Ovary (tissue), 3 donors: ENCODE results near the gene ME3.

ENCODE experiments used
- POLR2A ChIP-seq: fragments of 450-650 bp; IDR thresholded peaks from one replicate; pipeline ENCODE4 v1.6.1; 2017; ENCODE audit warnings: antibody characterized with exemption, mild to moderate bottlenecking, moderate library complexity
- TF ChIP-seq, protein P1 (sequence below), 3 donors: fragments of 450-650 bp in 2 of 3; fragments of 200-600 bp in 1 of 3; IDR thresholded peaks; one replicate each; pipeline versions ENCODE4 v1.5.1 to v1.8.0; 2016 to 2022; ENCODE audit warnings: antibody characterized with exemption in 3 of 3, mild to moderate bottlenecking in 1 of 3
- donor health status: DM: no; HTN: no; CAD: no.

DNA sequence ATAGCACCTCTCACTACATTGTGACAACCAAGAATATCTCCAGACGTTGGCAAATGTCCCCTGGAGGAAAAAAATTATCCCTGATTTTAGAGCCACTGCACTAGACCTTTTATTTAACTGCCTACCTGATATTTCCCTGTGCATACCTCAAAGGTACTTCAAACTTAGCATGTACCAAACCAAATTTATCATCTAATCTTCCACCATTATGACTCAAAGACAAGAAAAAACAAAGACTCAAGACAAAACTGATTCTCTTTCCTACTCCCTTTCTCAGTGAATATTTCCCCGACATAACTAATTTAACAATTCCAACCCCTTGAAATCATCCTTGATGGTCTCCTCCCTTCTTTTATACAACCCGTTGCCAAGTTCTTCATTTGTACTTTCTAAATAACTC, 161.7 kb downstream of the ME3 start:
- TF ChIP-seq POLR2A: no peak
- TF ChIP-seq, protein P1, sequence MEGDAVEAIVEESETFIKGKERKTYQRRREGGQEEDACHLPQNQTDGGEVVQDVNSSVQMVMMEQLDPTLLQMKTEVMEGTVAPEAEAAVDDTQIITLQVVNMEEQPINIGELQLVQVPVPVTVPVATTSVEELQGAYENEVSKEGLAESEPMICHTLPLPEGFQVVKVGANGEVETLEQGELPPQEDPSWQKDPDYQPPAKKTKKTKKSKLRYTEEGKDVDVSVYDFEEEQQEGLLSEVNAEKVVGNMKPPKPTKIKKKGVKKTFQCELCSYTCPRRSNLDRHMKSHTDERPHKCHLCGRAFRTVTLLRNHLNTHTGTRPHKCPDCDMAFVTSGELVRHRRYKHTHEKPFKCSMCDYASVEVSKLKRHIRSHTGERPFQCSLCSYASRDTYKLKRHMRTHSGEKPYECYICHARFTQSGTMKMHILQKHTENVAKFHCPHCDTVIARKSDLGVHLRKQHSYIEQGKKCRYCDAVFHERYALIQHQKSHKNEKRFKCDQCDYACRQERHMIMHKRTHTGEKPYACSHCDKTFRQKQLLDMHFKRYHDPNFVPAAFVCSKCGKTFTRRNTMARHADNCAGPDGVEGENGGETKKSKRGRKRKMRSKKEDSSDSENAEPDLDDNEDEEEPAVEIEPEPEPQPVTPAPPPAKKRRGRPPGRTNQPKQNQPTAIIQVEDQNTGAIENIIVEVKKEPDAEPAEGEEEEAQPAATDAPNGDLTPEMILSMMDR (IDR thresholded peaks at IDR 0.05): no peak
